Left lung (tissue), 10 donors: ENCODE measurements around the gene GREM1. TPM values are rescaled to one million over a fixed set of nuclear protein-coding genes. Genes with fewer than 3 reads are reported as not detected.

ENCODE experiments used
- ATAC-seq: fragments of 200-7000 bp; cut with Tn5 transposase; one replicate; pipeline ENCODE4 v1.9.1; 2020; ENCODE audit warnings: moderate library complexity
- DNase-seq, 4 donors: peaks; one replicate each; pipeline ENCODE4 v3.0.0-alpha.2; 2013 to 2020
- H3K27ac ChIP-seq, 2 donors: fragments of 200-600 bp; sonication (generic) in 1 of 2; one replicate each; pipeline versions ENCODE4 v1.5.0 to v1.8.0; 2020 to 2021
- H3K27me3 ChIP-seq, 2 donors: fragments of 200-600 bp; sonication (generic) in 1 of 2; one replicate each; pipeline versions ENCODE4 v1.5.0 to v1.8.0; 2020 to 2021
- H3K36me3 ChIP-seq, 2 donors: fragments of 200-600 bp; sonication (generic) in 1 of 2; one replicate each; pipeline versions ENCODE4 v1.5.0 to v1.8.0; 2020 to 2021
- H3K4me1 ChIP-seq, 2 donors: fragments of 200-600 bp; one replicate each; pipeline ENCODE4 v1.8.0; 2021
- H3K4me3 ChIP-seq, 2 donors: fragments of 200-600 bp; sonication (generic) in 1 of 2; one replicate each; pipeline versions ENCODE4 v1.5.0 to v1.8.0; 2020 to 2021; ENCODE audit warnings: mild to moderate bottlenecking in 1 of 2
- H3K9me3 ChIP-seq, 2 donors: fragments of 200-600 bp; sonication (generic) in 1 of 2; one replicate each; pipeline versions ENCODE4 v1.5.0 to v1.8.0; 2020 to 2021
- CTCF ChIP-seq, 2 donors: fragments of 200-600 bp; sonication (generic) in 1 of 2; IDR thresholded peaks; one replicate each; pipeline versions ENCODE4 v1.5.0 to v1.8.0; 2021; ENCODE audit warnings: antibody characterized with exemption in 2 of 2
- intact Hi-C, 2 donors: fragments of 100-400 bp; cut with DNase I; formaldehyde crosslinking; loops; one replicate each; pipeline versions ENCODE4 v1.11.2 to v1.14.2; 2022
- polyA plus RNA-seq, 6 donors: library from polyadenylated mRNA; unstranded; fragments of 120-200 nt; gene quantifications; one replicate each; pipeline ENCODE4 v1.2.1, GENCODE V29; 2013; ENCODE audit not compliant: insufficient read length in 6 of 6
- total RNA-seq, 2 donors: library from RNA; stranded (reverse); fragmentation: NEBNext Ultra II Directional; extraction: Animal tissue kit (Norgen Biotek cat#: 25700); gene quantifications; one replicate each; pipeline ENCODE4 v1.2.1, GENCODE V29; 2021
- donor health status: DM: no; HTN: yes; CAD: no.
- donor health status: DM: no; HTN: no; CAD: no.

GREM1 gene
- total and polyA plus RNA-seq, 8 donors = 0.01 to 2.2 (median 0.12) TPM

GRCh38 chr15:32687556-32687955 is 30.2 kb upstream of the GREM1 start:
- no peaks in the 10 kb centered on the region for H3K9me3 ChIP-seq
- no peak for DNase-seq
- intact Hi-C loops = no loop called here
- H3K27ac ChIP-seq = no peak overlapping the region
- peaks cover 0 to 3% of the 10 kb centered on the region in 2 donors for H3K4me1 ChIP-seq
- H3K27me3 ChIP-seq = no peaks in the 10 kb centered on the region
- no peak overlapping the region for H3K4me3 ChIP-seq
- TF ChIP-seq CTCF (IDR thresholded peaks at IDR 0.05) = no peak
- H3K36me3 ChIP-seq = no peaks in the 10 kb centered on the region
- ATAC-seq = no peak

GRCh38 chr15:32688151-32688639 is 29.6 kb upstream of the GREM1 start:
- intact Hi-C loops = no loop called here
- Histone ChIP-seq H3K4me3 (no peak overlapping the region), H3K27me3 (no peaks in the 10 kb centered on the region), H3K9me3 (no peaks in the 10 kb centered on the region), H3K4me1 (no peaks in the 10 kb centered on the region), H3K27ac (no peak overlapping the region), H3K36me3 (no peaks in the 10 kb centered on the region)
- peak; percentile 67 for ATAC-seq
- no peak for TF ChIP-seq CTCF (IDR thresholded peaks at IDR 0.05)
- peak in 2 of 4 donors; percentile 44 to 58 for DNase-seq

GRCh38 chr15:32690941-32691688 is 26.7 kb upstream of the GREM1 start:
- no peak for ATAC-seq
- Histone ChIP-seq H3K27ac (no peak overlapping the region), H3K27me3 (no peaks in the 10 kb centered on the region), H3K4me3 (no peak overlapping the region), H3K9me3 (no peaks in the 10 kb centered on the region), H3K4me1 (no peaks in the 10 kb centered on the region), H3K36me3 (no peaks in the 10 kb centered on the region)
- no peak for TF ChIP-seq CTCF (IDR thresholded peaks at IDR 0.05)
- DNase-seq = peak in 1 of 4 donors; percentile 21
- intact Hi-C loops = no loop called here

- Histone ChIP-seq H3K36me3 (no peaks in the 10 kb centered on the region), H3K27me3 (no peaks in the 10 kb centered on the region), H3K4me3 (no peak overlapping the region), H3K9me3 (no peaks in the 10 kb centered on the region), H3K4me1 (no peaks in the 10 kb centered on the region), H3K27ac (no peak overlapping the region)
- intact Hi-C loops = no loop called here
- ATAC-seq = no peak
- DNase-seq = no peak
- no peak for TF ChIP-seq CTCF (IDR thresholded peaks at IDR 0.05)
Observed at GRCh38 chr15:32691689-32692038, 26.1 kb upstream of the GREM1 start.

GRCh38 chr15:32692286-32692685 is 25.5 kb upstream of the GREM1 start:
- no peaks in the 10 kb centered on the region for H3K9me3 ChIP-seq
- H3K4me3 ChIP-seq = no peak overlapping the region
- no peaks in the 10 kb centered on the region for H3K4me1 ChIP-seq
- no peaks in the 10 kb centered on the region for H3K27me3 ChIP-seq
- intact Hi-C loops = no loop called here
- no peak for DNase-seq
- ATAC-seq = no peak
- TF ChIP-seq CTCF (IDR thresholded peaks at IDR 0.05) = no peak
- H3K27ac ChIP-seq = no peak overlapping the region
- H3K36me3 ChIP-seq = no peaks in the 10 kb centered on the region
